H1 (cell line): ENCODE measurements around the gene CCDC14.

Experiments
- JUND ChIP-seq: IDR thresholded peaks from 2 replicates; pipeline ENCODE4 v1.6.1; 2011; ENCODE audit warnings: mild to moderate bottlenecking, improper control_type of control experiment, low read length
- POLR2A ChIP-seq, 2 experiments: IDR thresholded peaks; 1 replicate in 1 of 2; 2 replicates in 1 of 2; pipeline ENCODE4 v1.6.1; 2011; ENCODE audit warnings: low read depth in 2 of 2, low read length in 2 of 2, mild to moderate bottlenecking in 2 of 2; ENCODE audit errors: control extremely low read depth in 1 of 2
- POLR2AphosphoS5 ChIP-seq: IDR thresholded peaks from 2 replicates; pipeline ENCODE4 v1.6.1; 2011; ENCODE audit warnings: low read depth, low read length
- TEAD4 ChIP-seq: IDR thresholded peaks from 2 replicates; pipeline ENCODE4 v1.6.1; 2012; ENCODE audit warnings: low read depth, low read length, inconsistent platforms, mixed read lengths
- TF ChIP-seq, protein P1 (sequence below), 3 experiments: IDR thresholded peaks; 1 replicate in 2 of 3; 2 replicates in 1 of 3; pipeline versions ENCODE4 v1.5.1 to v1.6.1; 2011; ENCODE audit warnings: low read length in 3 of 3, mild to moderate bottlenecking in 3 of 3, inconsistent platforms in 2 of 3, low read depth in 1 of 3, moderate library complexity in 1 of 3; ENCODE audit not compliant: insufficient read depth in 1 of 3; ENCODE audit errors: control extremely low read depth in 1 of 3

DNA sequence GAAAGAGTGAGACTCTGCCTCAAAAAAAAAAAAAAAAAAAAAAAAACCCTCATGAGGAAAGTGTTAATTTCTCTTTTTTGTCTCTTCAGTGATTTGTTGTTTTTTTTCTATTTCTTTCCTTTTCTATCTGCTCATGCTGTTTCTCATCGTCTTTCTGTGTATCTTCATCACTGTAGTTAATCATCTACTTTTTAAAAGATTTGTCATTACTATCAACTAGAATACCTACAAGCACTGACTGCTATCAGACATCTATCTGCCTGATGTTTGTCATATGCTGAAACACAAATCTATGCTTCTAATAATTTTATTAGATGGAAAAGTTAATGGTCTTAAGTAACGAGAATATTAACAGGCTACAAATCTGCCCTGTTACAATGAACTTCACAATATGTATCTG is 26.8 kb downstream of the CCDC14 start:
- TF ChIP-seq JUND, result no peak
- TF ChIP-seq, protein P1, sequence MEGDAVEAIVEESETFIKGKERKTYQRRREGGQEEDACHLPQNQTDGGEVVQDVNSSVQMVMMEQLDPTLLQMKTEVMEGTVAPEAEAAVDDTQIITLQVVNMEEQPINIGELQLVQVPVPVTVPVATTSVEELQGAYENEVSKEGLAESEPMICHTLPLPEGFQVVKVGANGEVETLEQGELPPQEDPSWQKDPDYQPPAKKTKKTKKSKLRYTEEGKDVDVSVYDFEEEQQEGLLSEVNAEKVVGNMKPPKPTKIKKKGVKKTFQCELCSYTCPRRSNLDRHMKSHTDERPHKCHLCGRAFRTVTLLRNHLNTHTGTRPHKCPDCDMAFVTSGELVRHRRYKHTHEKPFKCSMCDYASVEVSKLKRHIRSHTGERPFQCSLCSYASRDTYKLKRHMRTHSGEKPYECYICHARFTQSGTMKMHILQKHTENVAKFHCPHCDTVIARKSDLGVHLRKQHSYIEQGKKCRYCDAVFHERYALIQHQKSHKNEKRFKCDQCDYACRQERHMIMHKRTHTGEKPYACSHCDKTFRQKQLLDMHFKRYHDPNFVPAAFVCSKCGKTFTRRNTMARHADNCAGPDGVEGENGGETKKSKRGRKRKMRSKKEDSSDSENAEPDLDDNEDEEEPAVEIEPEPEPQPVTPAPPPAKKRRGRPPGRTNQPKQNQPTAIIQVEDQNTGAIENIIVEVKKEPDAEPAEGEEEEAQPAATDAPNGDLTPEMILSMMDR (IDR thresholded peaks at IDR 0.05; ENCODE audit: control extremely low read depth in 1 of 3, insufficient read depth in 1 of 3, low read depth in 1 of 3, low read length in 3 of 3), result no peak
- no peak for TF ChIP-seq TEAD4
- TF ChIP-seq POLR2AphosphoS5, result no peak
- no peak for TF ChIP-seq POLR2A (IDR thresholded peaks at IDR 0.05; ENCODE audit: control extremely low read depth in 1 of 2, low read depth in 2 of 2, low read length in 2 of 2)
